Superior temporal gyrus (tissue), 1 donor: Measurements from ENCODE around the gene LBX1.

Experiments
- DNase-seq: peaks from one replicate; pipeline ENCODE4 v3.0.0-alpha.2; 2016; ENCODE audit errors: extremely low spot score

The LBX1 gene

DNA sequence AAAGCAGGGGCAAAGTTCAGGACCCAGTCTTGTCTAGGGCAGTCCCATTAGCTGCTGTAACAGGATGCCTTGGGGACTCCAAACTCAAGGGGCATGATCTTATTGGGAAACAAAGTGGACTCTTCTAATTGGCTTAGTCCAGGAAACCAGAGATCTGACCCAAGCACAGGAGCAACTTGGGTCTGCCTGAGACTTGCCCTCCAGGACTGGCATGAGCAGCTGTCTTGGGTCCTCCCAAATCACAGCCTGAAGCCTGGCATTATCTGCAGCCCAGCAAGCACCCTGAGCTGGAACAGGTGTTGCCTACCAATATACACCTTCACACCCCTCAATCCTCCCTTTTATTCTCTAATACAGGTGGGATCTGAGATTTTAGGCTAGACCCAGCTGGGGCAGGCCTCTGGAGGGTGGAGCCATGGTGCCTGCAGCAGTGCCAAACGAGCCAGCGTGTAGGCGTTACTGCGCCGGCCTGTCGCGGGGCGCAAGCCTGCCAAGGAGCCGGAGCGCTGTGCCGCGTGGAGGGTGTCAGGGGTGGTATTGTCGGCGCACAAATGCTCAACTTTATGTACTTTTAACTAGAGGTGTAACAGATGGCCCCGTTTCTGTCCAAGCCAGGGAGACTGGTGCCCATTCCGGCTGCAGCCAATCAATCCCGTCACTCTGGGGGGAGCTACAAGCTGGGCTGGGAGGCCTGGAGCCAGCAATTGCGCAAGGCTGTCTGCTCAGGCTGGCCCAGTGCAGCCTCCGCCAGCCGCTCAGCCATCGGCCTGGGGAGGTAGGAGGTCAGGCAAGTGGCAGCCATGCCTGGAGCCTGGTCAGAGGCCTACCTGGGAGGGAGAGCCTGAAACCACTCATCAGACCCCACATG is 12.8 kb upstream of the LBX1 start:
- no peak for DNase-seq

DNA sequence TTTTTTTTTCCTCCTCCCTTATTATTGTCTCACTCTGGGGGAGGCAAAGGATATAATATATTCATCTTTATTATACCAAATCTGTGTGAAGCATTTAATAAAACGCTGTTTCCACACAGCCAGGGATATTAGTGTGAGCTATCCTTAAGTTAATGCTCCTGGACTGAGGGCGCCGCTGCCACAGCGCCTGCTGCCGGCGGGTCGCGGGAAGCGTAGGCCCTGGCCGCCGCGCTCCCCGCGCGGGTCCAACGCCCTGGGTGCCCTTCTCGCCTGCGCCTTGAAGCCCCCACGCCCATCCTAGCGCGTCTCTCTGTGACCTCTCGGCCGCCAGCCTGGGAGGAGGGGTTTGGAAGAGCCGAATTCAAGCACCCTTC is 9.5 kb upstream of the LBX1 start:
- DNase-seq, result no peak

DNA sequence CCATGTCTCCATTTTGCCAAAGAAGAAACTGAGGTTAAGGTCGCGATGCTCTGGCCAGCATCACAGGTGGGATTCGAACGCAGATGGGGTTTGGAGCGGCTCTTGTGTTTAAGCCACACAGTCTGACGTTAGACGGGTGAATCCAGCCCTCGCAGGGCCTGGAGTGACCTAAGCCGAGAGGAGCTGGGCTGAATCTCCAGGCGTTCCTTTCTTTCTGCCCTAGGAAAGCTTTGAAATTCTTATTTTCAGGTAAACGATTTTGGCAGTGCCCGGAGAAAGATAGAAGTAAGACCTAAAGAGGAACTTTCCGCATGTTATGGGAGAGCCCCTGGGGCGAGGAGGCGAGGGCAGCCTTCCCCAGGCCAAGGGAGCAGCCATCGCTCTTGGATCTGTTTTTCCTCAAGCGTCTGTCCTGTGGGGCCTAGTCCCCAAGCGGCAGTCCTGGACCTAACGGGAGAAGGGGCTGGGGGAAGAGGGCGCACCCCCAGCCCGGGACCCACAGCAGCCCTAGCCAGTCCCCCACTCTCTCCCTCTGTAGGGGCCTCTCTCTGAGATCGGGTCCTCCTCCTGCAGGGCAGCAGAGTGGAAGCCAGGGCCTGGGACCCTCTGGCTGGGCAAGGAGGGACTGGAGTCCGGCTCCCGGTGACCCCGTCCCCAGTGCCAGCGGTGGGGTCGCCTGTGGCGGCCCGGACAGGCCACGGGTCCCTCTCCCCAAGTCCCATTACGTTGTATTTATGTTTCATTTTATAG is 8.9 kb upstream of the LBX1 start:
- no peak for DNase-seq

DNA sequence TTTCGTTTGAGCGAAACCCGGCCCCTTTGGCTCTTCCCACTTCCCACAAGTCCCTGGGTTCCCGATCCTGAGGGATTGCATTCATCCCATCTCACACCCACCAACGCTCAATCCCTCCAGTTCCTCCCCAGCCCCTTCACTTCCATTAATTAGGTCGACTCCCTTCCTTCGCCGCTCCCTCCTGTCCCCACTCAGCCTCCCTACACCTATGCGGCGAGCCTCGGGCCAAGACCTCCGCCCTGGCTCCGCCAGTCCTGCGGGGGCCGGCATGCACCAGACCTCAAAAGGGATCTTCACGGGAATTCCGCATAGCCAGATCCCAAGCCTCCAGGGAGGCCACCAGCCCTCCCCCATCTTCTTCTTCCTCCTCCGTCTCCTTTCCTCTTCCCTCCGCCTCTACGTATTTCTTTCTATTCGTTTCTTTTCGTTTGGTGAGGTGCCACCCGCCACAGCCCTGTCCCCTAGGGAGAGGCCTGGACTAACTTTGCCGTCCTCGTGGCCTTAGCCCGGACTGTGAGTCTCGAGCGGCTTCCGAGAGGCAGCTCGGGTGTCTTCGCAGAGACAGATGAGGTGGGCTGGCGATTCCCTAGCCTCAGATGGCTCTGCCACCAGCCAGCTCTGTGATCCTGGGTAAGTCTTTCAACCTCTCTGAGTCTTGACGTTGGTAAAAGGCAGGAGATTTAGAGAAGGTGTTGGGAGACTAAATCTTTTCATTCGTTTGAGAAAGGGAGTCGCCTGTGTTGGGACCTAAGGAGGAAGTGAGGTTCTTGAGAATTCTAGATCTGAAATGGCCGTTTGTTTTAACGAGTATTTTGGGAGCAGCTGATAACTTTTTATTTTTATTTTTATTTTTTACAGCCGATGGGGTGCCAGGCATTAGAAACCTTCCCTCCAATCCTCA is 8.1 kb upstream of the LBX1 start:
- DNase-seq, result no peak

DNA sequence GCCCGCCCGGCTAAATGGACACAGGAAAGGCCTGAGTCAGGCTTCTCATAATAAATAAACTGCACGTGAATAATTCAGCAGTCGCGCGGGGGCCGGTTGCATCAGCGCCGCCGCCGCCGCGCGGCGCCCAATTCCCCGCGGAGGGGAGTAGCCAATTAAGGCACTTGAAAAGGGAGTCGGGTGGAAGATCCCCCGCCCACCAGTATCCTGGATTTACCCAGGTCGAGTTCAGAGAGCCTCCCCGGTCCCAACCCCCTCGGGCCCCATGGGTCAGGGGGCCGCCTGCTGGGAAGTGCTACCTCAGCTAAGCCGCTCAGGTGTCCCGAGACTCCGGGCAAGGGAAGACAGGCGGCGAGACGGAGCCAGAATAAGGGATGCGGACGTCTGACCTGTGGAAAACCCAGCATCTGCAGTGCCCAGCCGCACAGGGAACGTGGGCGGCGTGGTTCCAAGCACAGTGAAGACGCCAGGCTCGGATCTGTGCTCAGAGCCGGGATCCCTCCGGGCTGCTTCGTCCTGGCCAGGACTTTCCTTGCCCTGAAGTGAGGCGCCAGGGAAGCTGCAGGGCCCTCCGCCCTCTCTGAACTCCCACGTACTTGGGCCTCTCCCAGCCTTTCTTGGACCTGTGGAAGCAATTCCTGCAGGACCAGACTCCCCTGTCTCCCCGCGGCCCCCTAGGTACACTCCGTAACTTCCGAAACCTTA is 7.3 kb upstream of the LBX1 start:
- DNase-seq, result no peak

DNA sequence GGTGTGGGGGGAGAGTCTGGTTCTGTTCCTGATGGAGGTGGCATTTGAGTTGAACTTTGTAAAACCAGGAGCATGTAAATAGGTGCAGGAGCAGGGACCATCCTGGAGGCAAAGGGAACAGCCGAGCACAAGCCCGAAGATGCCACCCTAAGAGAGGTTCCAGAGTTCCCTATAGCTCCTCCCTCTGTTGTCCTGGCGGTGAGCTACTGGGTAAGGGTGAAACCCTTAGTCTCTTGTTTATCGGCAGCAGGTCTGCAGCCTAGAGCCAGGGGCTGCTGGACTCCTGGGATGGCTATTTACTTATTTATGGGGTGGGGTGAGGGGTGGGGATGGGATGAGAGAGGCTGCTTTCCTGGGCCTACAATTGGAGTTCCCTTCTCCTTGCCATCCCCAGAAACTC is 6.5 kb upstream of the LBX1 start:
- DNase-seq, result no peak

DNA sequence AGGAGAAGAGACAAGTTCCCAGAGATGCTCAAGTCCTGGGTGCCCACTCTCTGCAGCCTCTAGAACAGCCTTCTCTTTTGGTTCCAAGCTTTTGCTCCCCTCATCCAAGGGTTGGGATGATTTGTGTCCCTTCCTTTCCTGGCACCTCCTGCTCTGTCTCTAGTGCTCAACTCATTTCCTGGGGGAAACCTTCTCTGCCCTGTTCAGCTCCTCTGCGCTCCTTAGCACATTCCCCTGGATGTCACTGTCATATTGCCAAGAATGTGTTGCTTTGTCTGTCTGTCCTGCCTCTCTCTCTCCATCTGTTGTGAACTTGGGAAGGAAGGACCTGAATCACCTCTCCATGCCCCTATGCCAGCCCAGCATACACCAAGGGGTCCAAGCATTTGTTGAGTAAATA is 5.1 kb upstream of the LBX1 start:
- no peak for DNase-seq

DNA sequence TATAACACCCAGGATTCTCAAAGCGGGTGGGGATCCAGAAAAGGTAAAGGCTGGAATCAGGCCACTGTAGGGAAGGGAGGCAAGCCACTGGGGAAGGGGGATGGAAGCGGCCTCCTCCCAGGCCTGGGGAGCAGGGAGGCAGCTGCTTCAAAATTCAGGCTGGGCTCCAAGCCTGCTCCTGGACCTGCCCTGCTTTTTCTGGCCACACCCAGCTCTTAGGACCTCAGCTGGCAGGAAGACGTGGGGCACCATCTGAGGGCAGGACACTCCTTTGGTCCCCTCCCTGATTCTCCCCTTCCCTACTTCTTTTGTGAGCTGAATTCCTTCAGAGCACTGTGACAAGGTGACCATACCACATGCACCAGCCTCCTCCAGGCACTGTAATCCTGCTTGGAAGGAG is 4.6 kb upstream of the LBX1 start:
- DNase-seq, result no peak

DNA sequence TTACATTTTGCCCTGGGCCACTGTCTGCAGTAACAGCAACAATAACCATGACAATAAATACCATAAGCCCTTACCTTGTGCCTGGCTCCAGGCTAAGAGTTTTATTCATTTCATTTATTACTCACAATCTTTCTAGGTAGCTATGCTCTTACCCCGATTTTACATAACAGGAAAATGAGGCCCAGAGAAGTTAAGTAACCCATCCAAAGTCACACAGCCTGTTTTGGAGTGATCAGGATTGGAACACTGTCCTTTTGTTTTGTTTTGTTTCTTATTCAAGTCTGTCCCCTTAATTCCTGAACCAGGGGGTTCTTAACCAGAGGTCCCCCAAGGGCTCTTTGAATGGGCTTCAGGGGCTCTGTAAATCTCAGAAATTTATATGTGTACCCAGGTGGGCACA is 4.2 kb upstream of the LBX1 start:
- no peak for DNase-seq

DNA sequence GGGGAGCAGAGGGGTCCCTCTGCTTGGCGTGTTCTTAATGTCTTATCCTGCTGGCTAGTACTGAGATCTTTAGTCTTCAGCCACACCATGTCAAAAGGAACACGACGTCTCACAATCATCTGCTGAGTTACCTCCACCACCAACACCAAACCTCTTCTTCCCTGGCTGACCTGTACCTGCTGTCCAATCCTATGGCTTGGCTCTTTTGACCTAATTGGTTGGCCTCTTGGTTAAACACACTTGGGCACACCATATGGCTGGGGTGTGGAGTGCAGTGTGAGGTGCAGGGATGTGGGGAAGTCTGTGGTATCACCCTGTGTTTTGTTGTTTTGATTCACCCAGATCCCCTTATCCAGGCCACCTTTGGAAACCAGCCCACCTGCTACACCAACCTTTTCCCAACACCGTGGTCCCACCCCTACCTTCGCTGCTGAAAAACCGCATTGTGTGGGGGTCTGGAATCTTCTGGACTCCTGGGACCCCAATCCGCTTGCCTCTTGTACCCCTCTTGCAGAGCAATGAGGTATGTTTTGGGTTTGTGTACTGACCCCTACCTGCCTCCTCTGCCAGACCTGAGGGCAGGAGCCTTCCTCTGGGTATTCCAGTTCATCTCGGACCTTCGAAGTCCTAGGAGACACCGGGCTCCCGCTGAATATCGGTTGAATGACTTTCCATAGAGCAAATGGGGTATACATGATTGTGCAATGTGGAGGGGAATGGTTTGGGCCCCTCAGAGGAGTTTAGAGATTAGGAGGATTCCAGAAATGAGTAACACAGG is 2.8 kb upstream of the LBX1 start:
- no peak for DNase-seq

DNA sequence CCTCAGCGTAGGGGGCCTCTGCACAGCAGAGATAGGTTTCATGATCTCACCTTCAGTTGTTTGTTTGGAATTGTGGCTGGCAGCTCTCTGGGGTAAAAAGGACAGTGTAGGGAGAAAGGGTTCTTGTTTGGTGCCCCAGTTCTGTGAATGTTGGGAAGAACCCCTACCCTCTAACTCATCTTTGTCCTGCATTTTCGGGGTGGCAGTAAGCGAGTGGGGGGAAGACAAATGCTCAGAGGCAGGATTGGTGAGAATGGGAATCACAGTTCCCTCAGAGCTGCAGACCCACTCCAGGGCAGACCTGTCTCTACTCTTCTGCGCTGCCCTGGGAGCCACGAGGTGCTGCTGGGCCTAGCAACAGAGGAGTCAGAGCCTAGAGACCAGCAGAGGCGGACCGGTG is 1.8 kb upstream of the LBX1 start:
- no peak for DNase-seq

DNA sequence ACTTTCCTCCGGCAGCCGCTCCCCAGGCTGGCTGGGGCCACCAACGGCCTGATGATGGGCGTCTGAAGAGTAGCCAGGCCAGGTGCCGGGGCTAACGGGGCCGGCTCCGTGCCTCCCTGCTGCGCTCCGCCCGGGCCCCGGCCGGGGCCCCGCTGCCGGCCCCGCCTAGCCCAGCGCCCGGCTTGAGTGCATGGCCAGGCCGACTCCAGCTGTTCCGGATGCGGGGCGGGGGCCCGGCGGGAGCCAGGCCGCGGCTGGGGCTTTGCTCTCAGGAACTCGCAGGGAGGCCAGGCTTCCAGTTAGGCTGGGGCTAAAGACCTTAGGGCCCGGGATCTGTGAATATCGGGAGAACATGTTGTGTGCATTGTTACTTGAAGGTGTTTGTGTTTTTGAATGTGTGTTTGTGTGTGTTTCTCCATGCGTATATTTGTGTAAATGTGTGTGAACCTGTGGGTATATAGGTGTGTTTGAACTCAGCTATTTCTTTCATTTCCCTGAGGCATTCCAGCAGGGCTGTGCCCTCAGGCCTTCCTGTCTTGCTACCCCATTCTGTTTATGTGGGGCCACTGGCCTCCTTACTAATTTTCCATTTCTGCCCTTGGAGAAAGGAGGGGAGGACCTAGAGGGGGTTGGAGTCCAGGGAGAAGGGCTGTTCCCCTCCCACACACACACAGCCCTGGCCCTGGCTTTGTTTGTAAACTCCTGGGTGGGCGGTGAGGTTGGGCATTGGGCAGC is 1.1 kb upstream of the LBX1 start:
- DNase-seq, result no peak

DNA sequence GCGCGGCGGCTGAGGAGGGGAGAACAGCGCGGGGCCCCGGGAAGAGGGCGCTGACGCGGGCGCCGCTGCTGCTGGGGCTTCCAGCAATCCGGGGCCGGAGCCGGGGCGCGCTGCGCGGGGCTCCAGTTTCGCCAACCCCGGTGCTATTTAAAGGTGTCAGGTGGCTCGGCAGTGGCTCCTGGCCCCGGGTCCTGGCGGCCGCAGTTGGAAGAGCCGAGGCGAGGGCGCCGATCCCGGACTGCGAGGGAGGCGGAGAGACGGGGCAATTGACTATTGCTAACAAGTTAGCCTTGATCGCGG is 347 bp downstream of the LBX1 start:
- no peak for DNase-seq

DNA sequence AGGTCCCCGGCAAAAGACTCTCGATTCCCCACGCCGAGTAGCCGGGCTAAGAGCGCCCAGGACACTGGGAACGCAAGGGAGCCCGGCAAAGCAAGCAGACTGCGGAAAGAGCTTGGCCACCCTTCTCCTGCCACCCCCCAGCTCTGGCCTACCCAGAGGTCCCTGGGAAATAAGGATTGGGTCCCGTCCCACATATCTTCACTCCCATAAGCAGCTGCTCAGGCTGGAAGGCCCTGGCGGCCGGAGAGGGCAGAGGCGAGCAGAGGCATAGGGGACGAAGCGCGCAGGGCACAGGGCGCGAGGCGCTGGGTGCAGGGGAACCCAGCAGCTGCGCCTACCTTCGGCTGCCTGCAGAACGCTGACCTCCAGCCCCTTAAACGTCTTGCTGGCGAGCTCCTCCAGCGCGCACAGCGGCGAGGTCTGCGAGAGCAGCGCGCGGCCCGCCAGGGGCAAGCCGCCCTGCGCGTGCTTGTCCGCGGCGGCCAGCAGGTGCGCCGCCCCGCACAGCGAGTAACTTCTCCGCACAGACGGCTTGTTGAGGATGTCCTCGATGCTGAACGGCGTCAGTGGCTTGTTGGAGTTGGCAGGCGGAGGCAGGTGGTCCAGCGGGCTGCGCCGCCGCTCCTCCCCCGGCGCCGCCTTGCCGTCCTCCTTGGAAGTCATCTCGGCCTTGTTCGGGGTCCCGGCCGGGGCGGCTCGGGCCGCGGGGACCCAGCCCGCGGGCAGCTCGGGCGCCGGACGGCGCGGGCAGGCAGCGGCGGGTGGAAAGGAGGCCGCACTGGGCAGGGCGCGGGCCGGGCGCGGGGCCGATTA is 904 bp downstream of the LBX1 start:
- no peak for DNase-seq

DNA sequence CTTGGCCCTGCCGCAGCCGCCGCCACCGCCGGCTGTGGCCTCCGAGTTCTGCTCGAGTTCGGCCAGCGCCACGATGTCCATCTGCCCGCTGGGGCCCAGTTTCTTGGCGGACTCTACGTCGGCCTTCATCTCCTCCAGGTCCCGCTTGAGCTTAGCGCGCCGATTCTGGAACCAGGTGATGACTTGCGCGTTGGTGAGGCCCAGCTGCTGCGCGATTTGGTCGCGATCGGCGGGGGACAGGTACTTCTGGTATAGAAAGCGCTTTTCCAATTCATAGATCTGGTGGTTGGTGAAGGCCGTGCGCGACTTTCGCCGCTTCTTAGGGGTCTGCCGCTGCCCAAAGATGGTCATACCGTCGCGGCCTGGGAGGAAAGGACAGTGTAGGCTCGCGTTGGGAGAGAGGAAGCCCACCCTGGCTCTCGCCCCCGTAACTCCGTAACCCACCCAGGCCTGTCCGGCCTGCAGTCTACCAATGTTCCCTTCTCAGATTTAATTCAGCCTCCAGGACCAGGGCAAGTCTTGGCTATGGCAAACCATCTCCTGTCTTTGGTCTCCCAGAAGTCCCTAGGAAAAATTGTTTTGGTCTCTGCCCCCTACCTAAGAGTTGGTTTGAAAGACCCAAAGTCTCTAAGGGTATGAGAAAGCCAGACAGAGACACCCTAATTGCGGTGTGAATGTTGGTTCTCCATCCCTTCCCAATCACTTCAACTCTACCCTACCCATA is 1.7 kb downstream of the LBX1 start:
- no peak for DNase-seq

DNA sequence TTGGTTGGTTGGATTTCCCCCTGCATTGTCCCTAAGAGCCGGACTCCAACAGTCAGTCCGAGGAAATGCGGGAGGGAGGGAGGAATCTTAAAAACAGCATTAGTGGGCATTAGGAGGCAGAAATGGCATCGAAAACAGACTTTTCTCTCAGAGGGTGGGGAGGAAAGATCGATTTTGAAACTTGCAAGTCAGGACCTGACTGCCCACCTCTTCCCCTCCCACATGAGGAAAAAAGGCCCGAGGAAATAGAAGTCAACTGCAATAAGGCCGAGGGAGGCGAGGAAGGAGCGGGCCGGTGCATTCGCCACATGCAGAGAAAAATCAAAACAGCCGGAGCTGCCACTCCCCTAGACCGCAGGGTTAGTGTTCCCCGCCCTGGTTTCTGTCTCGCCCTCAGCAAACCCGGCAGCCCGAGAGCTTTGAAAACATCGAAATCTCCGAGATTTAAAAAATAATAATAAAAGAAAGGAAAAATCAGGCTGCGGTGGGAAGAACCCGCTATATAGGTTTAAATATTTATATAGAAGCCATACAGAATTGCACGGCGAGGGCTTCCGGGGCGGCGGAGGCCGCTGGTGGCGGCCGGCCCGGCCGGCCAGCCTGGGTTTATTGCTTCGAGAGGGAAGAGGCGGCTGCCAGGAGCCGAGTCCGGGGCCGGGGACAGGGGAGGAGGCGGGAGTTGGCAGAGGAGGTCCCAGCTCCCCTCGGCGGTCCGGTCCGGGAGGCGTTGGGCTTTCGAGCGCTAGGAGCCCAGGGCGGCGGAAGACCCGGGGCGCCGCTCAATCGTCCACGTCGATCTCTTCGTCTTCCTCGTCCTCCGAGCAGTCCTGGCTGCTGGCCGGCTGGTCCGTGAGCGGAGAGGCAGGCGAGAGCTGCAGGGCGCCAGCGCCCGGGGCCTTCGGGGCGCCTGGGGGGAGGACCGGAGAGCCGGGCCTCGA is 2.5 kb downstream of the LBX1 start:
- DNase-seq, result no peak

DNA sequence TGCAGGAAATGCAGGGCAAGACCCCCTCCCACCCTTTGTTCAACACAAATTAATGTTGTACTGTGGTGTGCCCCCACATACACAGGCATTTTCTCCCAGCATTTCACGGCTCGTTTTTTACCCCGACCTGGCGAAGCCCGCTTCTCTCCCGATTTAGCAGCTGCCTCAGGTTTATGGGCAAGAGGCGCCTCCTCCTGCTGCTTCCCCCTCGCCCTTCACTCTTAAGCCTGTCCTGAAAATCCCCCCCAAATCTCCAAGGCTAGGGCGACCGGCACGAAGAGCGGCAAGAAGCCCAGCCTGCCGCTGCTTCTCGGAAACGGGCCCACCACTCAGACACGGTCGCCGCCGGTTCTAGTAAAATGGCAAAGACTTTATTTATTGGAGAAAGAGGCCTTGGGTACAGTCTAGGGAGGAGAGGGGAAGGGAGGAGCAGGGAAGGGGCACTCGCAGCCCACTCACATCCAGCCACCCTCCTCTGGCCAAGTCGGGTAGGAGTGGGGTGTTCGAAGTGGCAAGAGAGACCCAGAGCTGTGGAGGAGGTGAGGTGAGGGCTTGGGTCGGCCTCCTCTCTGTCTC is 3.3 kb downstream of the LBX1 start:
- no peak for DNase-seq
